Fibroblast of skin of abdomen (primary cell): Measurements from ENCODE around the gene DIS3L.
"Not testable (repeated sequence)": the region's sequence is repeated elsewhere in the genome, so short reads cannot be mapped to it uniquely, and the experiment has no call there.

Source experiments
- DNase-seq: peaks from one replicate; pipeline ENCODE4 v3.0.0-alpha.2; 2013

DIS3L gene

GRCh38 chr15:66312144-66312543 is 18.8 kb downstream of the DIS3L start:
- no peak for DNase-seq

- no peak for DNase-seq
Measured at GRCh38 chr15:66323312-66323928, 30.1 kb downstream of the DIS3L start.

- no peak for DNase-seq
Measured at GRCh38 chr15:66326051-66326450, 32.7 kb downstream of the DIS3L start.

- no peak for DNase-seq
Measured at GRCh38 chr15:66327736-66328135, 34.4 kb downstream of the DIS3L start.

- DNase-seq, result no peak
Measured at GRCh38 chr15:66328771-66329170, 35.4 kb downstream of the DIS3L start.

GRCh38 chr15:66348530-66348929 is 55.2 kb downstream of the DIS3L start:
- not testable (repeated sequence) for DNase-seq

GRCh38 chr15:66356077-66356358 is 62.6 kb downstream of the DIS3L start:
- DNase-seq, result no peak

- DNase-seq, result peak; percentile 97
Measured at GRCh38 chr15:66356359-66357236, 63.2 kb downstream of the DIS3L start, which contains the start of gene TIPIN. Gene TIPIN, minus strand, starts transcription at chr15:66356685. Its CDS starts 3,738 bp downstream, at chr15:66352947.

GRCh38 chr15:66359740-66360139 is 66.4 kb downstream of the DIS3L start:
- no peak for DNase-seq

GRCh38 chr15:66361745-66362460 is 68.5 kb downstream of the DIS3L start:
- not testable (repeated sequence) for DNase-seq

GRCh38 chr15:66362776-66363175 is 69.4 kb downstream of the DIS3L start:
- DNase-seq, result no peak

GRCh38 chr15:66364944-66365528 is 71.7 kb downstream of the DIS3L start:
- no peak for DNase-seq

GRCh38 chr15:66369773-66370651 is 76.6 kb downstream of the DIS3L start:
- DNase-seq, result peak; percentile 4

- DNase-seq, result no peak
Measured at GRCh38 chr15:66374179-66374578, 80.8 kb downstream of the DIS3L start.

GRCh38 chr15:66378814-66379430 is 85.6 kb downstream of the DIS3L start:
- no peak for DNase-seq

- DNase-seq, result not testable (repeated sequence)
Measured at GRCh38 chr15:66381376-66381775, 88.0 kb downstream of the DIS3L start.
